Left ventricle myocardium inferior (tissue), 1 donor: ENCODE measurements around the gene AMZ1. TPM values are rescaled to one million over a fixed set of nuclear protein-coding genes. Genes with fewer than 3 reads are reported as not detected.

Source experiments
- DNase-seq: peaks from one replicate; pipeline ENCODE4 v3.0.0-alpha.2; 2020
- H3K27ac ChIP-seq: fragments of 200-600 bp; replicated peaks from 2 replicates; pipeline ENCODE4 v1.8.0; 2021
- H3K27me3 ChIP-seq: fragments of 200-600 bp; 2 replicates; pipeline ENCODE4 v1.8.0; 2021; ENCODE audit warnings: low read depth
- H3K36me3 ChIP-seq: fragments of 200-600 bp; 2 replicates; pipeline ENCODE4 v1.8.0; 2021
- H3K4me1 ChIP-seq: fragments of 200-600 bp; 2 replicates; pipeline ENCODE4 v1.8.0; 2021
- H3K4me3 ChIP-seq: fragments of 200-600 bp; 2 replicates; pipeline ENCODE4 v1.8.0; 2021; ENCODE audit warnings: mild to moderate bottlenecking, moderate library complexity
- H3K9me3 ChIP-seq: fragments of 200-600 bp; replicated peaks from 2 replicates; pipeline ENCODE4 v1.8.0; 2021
- CTCF ChIP-seq: fragments of 200-600 bp; IDR thresholded peaks from 2 replicates; pipeline ENCODE4 v1.8.0; 2021; ENCODE audit warnings: antibody characterized with exemption, mild to moderate bottlenecking, borderline replicate concordance
- intact Hi-C: fragments of 100-400 bp; cut with micrococcal nuclease; formaldehyde crosslinking; loops from one replicate; pipeline ENCODE4 v1.11.0; 2022
- total RNA-seq: library from RNA; stranded (reverse); fragmentation: NEBNext Ultra II Directional; extraction: Animal tissue kit (Norgen Biotek cat#: 25700); gene quantifications from one replicate; pipeline ENCODE4 v1.2.1, GENCODE V29; 2021
- donor health status: DM: no; HTN: yes; CAD: no; lungs with severe emphysema.

AMZ1 gene
- total RNA-seq, 1 donor from 2014 or later: 0.11 TPM

- TF ChIP-seq CTCF: no peak
- Histone ChIP-seq H3K27ac (no peak overlapping the region), H3K9me3 (no peaks in the 10 kb centered on the region), H3K4me3 (no peak overlapping the region), H3K36me3 (peaks cover 38% of the 10 kb centered on the region), H3K4me1 (no peaks in the 10 kb centered on the region), H3K27me3 (no peaks in the 10 kb centered on the region)
- intact Hi-C loops: no loop called here
- DNase-seq: no peak
These were observed 33.9 kb upstream of the AMZ1 start for GRCh38 chr7:2654059-2654458.

GRCh38 chr7:2655870-2656614 lies 32.0 kb upstream of the AMZ1 start:
- Histone ChIP-seq H3K4me1 (no peaks in the 10 kb centered on the region), H3K4me3 (no peak overlapping the region), H3K36me3 (peaks cover 25% of the 10 kb centered on the region), H3K27me3 (no peaks in the 10 kb centered on the region), H3K27ac (no peak overlapping the region), H3K9me3 (no peaks in the 10 kb centered on the region)
- no peak for DNase-seq
- intact Hi-C loops: no loop called here
- TF ChIP-seq CTCF: no peak

- Histone ChIP-seq H3K9me3 (no peaks in the 10 kb centered on the region), H3K27me3 (no peaks in the 10 kb centered on the region), H3K27ac (no peak overlapping the region), H3K4me3 (no peak overlapping the region), H3K36me3 (peaks cover 25% of the 10 kb centered on the region), H3K4me1 (no peaks in the 10 kb centered on the region)
- no peak for DNase-seq
- no peak for TF ChIP-seq CTCF
- intact Hi-C loops: no loop called here
These were observed 30.8 kb upstream of the AMZ1 start for GRCh38 chr7:2657208-2657607.

GRCh38 chr7:2657920-2658671 lies 29.9 kb upstream of the AMZ1 start:
- Histone ChIP-seq H3K9me3 (no peaks in the 10 kb centered on the region), H3K4me3 (no peak overlapping the region), H3K36me3 (peaks cover 25% of the 10 kb centered on the region), H3K27ac (no peak overlapping the region), H3K27me3 (no peaks in the 10 kb centered on the region), H3K4me1 (peaks cover 8% of the 10 kb centered on the region)
- DNase-seq: no peak
- TF ChIP-seq CTCF: no peak
- intact Hi-C loops: no loop called here

- TF ChIP-seq CTCF: no peak
- Histone ChIP-seq H3K4me1 (peaks cover 16% of the 10 kb centered on the region), H3K36me3 (peaks cover 24% of the 10 kb centered on the region), H3K9me3 (no peaks in the 10 kb centered on the region), H3K4me3 (no peak overlapping the region), H3K27ac (no peak overlapping the region), H3K27me3 (no peaks in the 10 kb centered on the region)
- DNase-seq: no peak
- intact Hi-C loops: no loop called here
These were observed 29.1 kb upstream of the AMZ1 start for GRCh38 chr7:2658941-2659340.
